GM12873 (cell line): ENCODE results near the gene TMEM14A.

Source experiments
- CTCF ChIP-seq: IDR thresholded peaks from 2 replicates; pipeline ENCODE4 v1.5.1; 2012; ENCODE audit warnings: low read depth, mild to moderate bottlenecking, moderate library complexity, low read length, control low read depth; ENCODE audit not compliant: insufficient read depth; ENCODE audit errors: missing control alignments

The TMEM14A gene

GRCh38 chr6:52670502-52671409 is at the start of gene TMEM14A:
TSS of gene TMEM14A (plus strand) at chr6:52671113. CDS start at chr6:52677103, 5,990 bp downstream.
- no peak for TF ChIP-seq CTCF

- TF ChIP-seq CTCF = no peak
Observed at GRCh38 chr6:52621631-52622030, 49.3 kb upstream of the TMEM14A start.

GRCh38 chr6:52622810-52623209 is 48.1 kb upstream of the TMEM14A start:
- no peak for TF ChIP-seq CTCF

- no peak for TF ChIP-seq CTCF
Observed at GRCh38 chr6:52632011-52632410, 38.9 kb upstream of the TMEM14A start.

- TF ChIP-seq CTCF = no peak
Observed at GRCh38 chr6:52634211-52634610, 36.7 kb upstream of the TMEM14A start.

GRCh38 chr6:52635049-52635577 is 35.8 kb upstream of the TMEM14A start:
- no peak for TF ChIP-seq CTCF

GRCh38 chr6:52636830-52637229 is 34.1 kb upstream of the TMEM14A start:
- TF ChIP-seq CTCF = no peak
